HepG2 (cell line): ENCODE data around the gene PDE3B. TPM values are rescaled to one million over a fixed set of nuclear protein-coding genes. Genes with fewer than 3 reads are reported as not detected.
"Not testable (repeated sequence)": the region's sequence is repeated elsewhere in the genome, so short reads cannot be mapped to it uniquely, and the experiment has no call there.

ENCODE experiments used
- ATAC-seq: fragments of 200-7000 bp; cut with Tn5 transposase; 3 replicates; pipeline ENCODE4 v1.9.1; 2020; ENCODE audit warnings: mild to moderate bottlenecking, moderate library complexity
- BruUV-seq: library from RNA; stranded (reverse); fragments of 400-500 nt; replicated peaks from 2 replicates; lab custom pipeline; 2021; lab: Mats Ljungman, UMichigan
- CTCF ChIA-PET: fragments of 300-600 bp; formaldehyde crosslinking; extraction: SDS; loops from one replicate; lab custom pipeline; 2021; ENCODE audit warnings: low total read pairs, inconsistent platforms, low intra/inter-chr PET ratio; lab: Yijun Ruan, JAX
- POLR2A ChIA-PET: fragments of 350-600 bp; sonication (Branson Sonifier 250); formaldehyde crosslinking; loops from one replicate; lab custom pipeline; 2020; ENCODE audit warnings: antibody characterized with exemption, inconsistent platforms; lab: Yijun Ruan, JAX
- DNase-seq: peaks from one replicate; pipeline ENCODE4 v3.0.0-alpha.2; 2015; ENCODE audit warnings: low spot score
- FAIRE-seq: peaks from 3 replicates; lab custom pipeline; 2011; peaks lifted over from hg19 to GRCh38; lab: Jason Lieb, UNC
- H2AFZ ChIP-seq: one replicate; pipeline ENCODE4 v1.6.1; 2011; ENCODE audit warnings: low read length, inconsistent platforms
- H3K27ac ChIP-seq: fragments of 300-600 bp; 3 replicates; pipeline ENCODE4 v1.8.0; 2011; ENCODE audit warnings: mixed run types, mild to moderate bottlenecking, mixed read lengths, low read length, inconsistent platforms; ENCODE audit not compliant: insufficient read depth; ENCODE audit errors: extremely low read length
- H3K27me3 ChIP-seq, 2 experiments: fragments of 200-600 bp in 1 of 2; 2 replicates in 1 of 2; 3 replicates in 1 of 2; pipeline versions ENCODE4 v1.6.0 to v1.8.0; 2011; ENCODE audit warnings: low read length in 2 of 2, mild to moderate bottlenecking in 2 of 2, moderate library complexity in 2 of 2, inconsistent platforms in 1 of 2; ENCODE audit not compliant: insufficient read depth in 2 of 2, control insufficient read depth in 1 of 2
- H3K36me3 ChIP-seq, 2 experiments: fragments of 200-600 bp in 1 of 2; replicated peaks in 1 of 2; 2 replicates in 1 of 2; 3 replicates in 1 of 2; pipeline versions ENCODE4 v1.5.1 to v1.8.0; 2011; ENCODE audit warnings: low read length in 2 of 2, inconsistent platforms in 1 of 2; ENCODE audit not compliant: insufficient read depth in 2 of 2, control insufficient read depth in 1 of 2
- H3K4me1 ChIP-seq: 2 replicates; pipeline ENCODE4 v1.5.1; 2012; ENCODE audit warnings: low read length, inconsistent platforms; ENCODE audit not compliant: insufficient read depth
- H3K4me2 ChIP-seq: 2 replicates; pipeline ENCODE4 v1.6.0; 2011; ENCODE audit warnings: low read depth, low read length, inconsistent platforms
- H3K4me3 ChIP-seq, 3 experiments: fragments of 200-600 bp in 1 of 3; sonication (generic), shearing (Covaris generic) in 1 of 3; replicated peaks in 1 of 3; 2 replicates each; pipeline ENCODE4 v1.5.1; 2011 to 2016; ENCODE audit warnings: low read length in 3 of 3, inconsistent platforms in 2 of 3, low read depth in 2 of 3, mild to moderate bottlenecking in 2 of 3, control low read depth in 1 of 3, mixed read lengths in 1 of 3; ENCODE audit not compliant: insufficient read depth in 1 of 3
- H3K79me2 ChIP-seq: one replicate; pipeline ENCODE4 v1.6.1; 2011; ENCODE audit warnings: low read length, inconsistent platforms; ENCODE audit not compliant: insufficient read depth
- H3K9ac ChIP-seq: 2 replicates; pipeline ENCODE4 v1.6.0; 2011; ENCODE audit warnings: mild to moderate bottlenecking, low read depth, low read length, inconsistent platforms; ENCODE audit not compliant: insufficient read depth
- H3K9me3 ChIP-seq: 2 replicates; pipeline ENCODE4 v1.5.1; 2012; ENCODE audit warnings: mild to moderate bottlenecking, low read length
- H4K20me1 ChIP-seq: 2 replicates; pipeline ENCODE4 v1.6.0; 2011; ENCODE audit warnings: inconsistent platforms, mild to moderate bottlenecking, low read length, moderate library complexity; ENCODE audit not compliant: insufficient read depth
- ARID5B ChIP-seq: IDR thresholded peaks from 2 replicates; pipeline ENCODE4 v1.4.0; 2020; ENCODE audit warnings: mild to moderate bottlenecking, missing genetic modification reagents
- BCL6 ChIP-seq: IDR thresholded peaks from 2 replicates; pipeline ENCODE4 v1.6.1; 2016; ENCODE audit warnings: missing genetic modification reagents, missing compliant biosample characterization
- EP300 ChIP-seq, 3 experiments: sonication (generic) in 1 of 3; formaldehyde crosslinking in 1 of 3; IDR thresholded peaks; 2 replicates each; pipeline versions ENCODE4 v1.5.1 to v1.6.1; 2011 to 2020; ENCODE audit warnings: low read depth in 2 of 3, low read length in 2 of 3, borderline replicate concordance in 1 of 3, improper control_type of control experiment in 1 of 3, mild to moderate bottlenecking in 1 of 3, missing genetic modification reagents in 1 of 3, moderate library complexity in 1 of 3
- HOMEZ ChIP-seq: IDR thresholded peaks from 2 replicates; pipeline ENCODE4 v1.6.1; 2016; ENCODE audit warnings: low read depth
- PAXIP1 ChIP-seq: sonication (generic); formaldehyde crosslinking; conservative IDR thresholded peaks from 2 replicates; pipeline ENCODE4 v1.4.0; 2020; ENCODE audit warnings: mild to moderate bottlenecking, missing genetic modification reagents, moderate library complexity
- RXRB ChIP-seq: IDR thresholded peaks from 2 replicates; pipeline ENCODE4 v1.6.1; 2016; ENCODE audit warnings: borderline replicate concordance, missing genetic modification reagents, missing compliant biosample characterization
- TCF7 ChIP-seq: sonication (generic); IDR thresholded peaks from 2 replicates; pipeline ENCODE4 v1.6.1; 2016; ENCODE audit warnings: antibody characterized with exemption, low read depth
- TFE3 ChIP-seq: IDR thresholded peaks from 2 replicates; pipeline ENCODE4 v1.6.1; 2016
- ZMYM2 ChIP-seq: sonication (generic); formaldehyde crosslinking; IDR thresholded peaks from 2 replicates; pipeline ENCODE4 v1.8.0; 2022; ENCODE audit warnings: mild to moderate bottlenecking, missing genetic modification reagents
- WGBS: methylation state at CpG from one replicate; pipeline ENCODE4 v1.1.6; 2017; ENCODE audit warnings: low lambda C conversion rate; 5-methylcytosine and 5-hydroxymethylcytosine counted together
- in situ Hi-C: cut with HindIII; loops from 2 replicates; pipeline ENCODE4 v1.10.0; 2017; ENCODE audit warnings: low pct_unique_long_range_greater_than_20kb; ENCODE audit not compliant: extremely low pct_ligation_motif_present
- intact Hi-C: fragments of 100-400 bp; cut with micrococcal nuclease; formaldehyde crosslinking; loops from one replicate; pipeline ENCODE4 v1.10.0; 2022; ENCODE audit not compliant: unreplicated experiment
- polyA plus RNA-seq, 8 experiments: library from polyadenylated mRNA; depleted of rRNA in 3 of 8; stranded (reverse) in 7 of 8; unstranded in 1 of 8; fragments of >200 nt; fragmentation: Illumina TruSeq in 4 of 8; extraction: Trizol in 4 of 8; gene quantifications; 2 replicates each; pipeline versions ENCODE4 v1.2.1 to v1.2.3, GENCODE V29; 2011 to 2016; ENCODE audit warnings: low read depth in 4 of 8, missing spikeins in 1 of 8, mixed read lengths in 1 of 8; ENCODE audit not compliant: insufficient read depth in 1 of 8
- total RNA-seq, 5 experiments: library from RNA; depleted of rRNA; stranded (reverse); fragments of >200 nt; fragmentation: Illumina TruSeq; extraction: Trizol; gene quantifications; 2 replicates each; pipeline ENCODE4 v1.2.3, GENCODE V29; 2016; ENCODE audit warnings: low read depth in 1 of 5

The PDE3B gene
- total and polyA plus RNA-seq, 2 of the 13 experiments (the other 11 are each of a cell fraction or from before 2014, with no cell fraction given), result 14.1 to 26.5 TPM

GRCh38 chr11:14684234-14684915 lies 40.8 kb downstream of the PDE3B start:
- POLR2A ChIA-PET, result not testable (repeated sequence)
- TF ChIP-seq TFE3 (CRISPR knock-in tag) (peak; percentile 87), ZMYM2 (CRISPR knock-in tag) (0 out of 2 replicates have a peak, but pooled peaks have one; percentile 36), HOMEZ (peak; percentile 83; the same call in 1 of the 2 replicates), PAXIP1 (CRISPR knock-in tag) (peak; percentile 69), EP300 (IDR thresholded peaks at IDR 0.05; ENCODE audit: low read depth in 2 of 2, low read length in 2 of 2) (peak in 1 of 2 experiments; percentile 60; a peak in 1 of 4 replicates), EP300 (CRISPR knock-in tag; IDR thresholded peaks at IDR 0.05; ENCODE audit: borderline replicate concordance) (peak; percentile 66; the same call in 1 of the 2 replicates), BCL6 (CRISPR knock-in tag) (peak; percentile 46; the same call in 1 of the 2 replicates), RXRB (CRISPR knock-in tag) (peak; percentile 47; the same call in 1 of the 2 replicates), ARID5B (CRISPR knock-in tag) (peak; percentile 78), TCF7 (peak; percentile 62)

More at GRCh38 chr11:14684234-14684915, 40.8 kb downstream of the PDE3B start:
- H3K4me3 ChIP-seq, BruUV-seq, intact Hi-C loops, ATAC-seq, H3K36me3 ChIP-seq, FAIRE-seq, H3K27me3 ChIP-seq, H2AFZ ChIP-seq, CTCF ChIA-PET, in situ Hi-C loops, H4K20me1 ChIP-seq, H3K9me3 ChIP-seq: not testable (repeated sequence)
- Histone ChIP-seq H3K4me1 (peaks cover 60% of the 10 kb centered on the region), H3K4me2 (peak overlapping the region; percentile 43), H3K9ac (0 out of 2 replicates have a peak overlapping the region, but pooled peaks have one; percentile 15), H3K79me2 (peaks cover 75% of the 10 kb centered on the region), H3K27ac (peak overlapping the region; percentile 43)
- WGBS, result 62% methylated on average over 6 of the region's 6 CpGs
- DNase-seq, result peak; percentile 13
